NCI-H82 (cell line): ENCODE measurements around the gene MRPL54.
"Not testable (repeated sequence)": the region's sequence is repeated elsewhere in the genome, so short reads cannot be mapped to it uniquely, and the experiment has no call there.

Experiments
- DNase-seq: peaks from one replicate; lab custom pipeline; 2025; lab: John Stamatoyannopoulos, UW

Gene MRPL54

DNA sequence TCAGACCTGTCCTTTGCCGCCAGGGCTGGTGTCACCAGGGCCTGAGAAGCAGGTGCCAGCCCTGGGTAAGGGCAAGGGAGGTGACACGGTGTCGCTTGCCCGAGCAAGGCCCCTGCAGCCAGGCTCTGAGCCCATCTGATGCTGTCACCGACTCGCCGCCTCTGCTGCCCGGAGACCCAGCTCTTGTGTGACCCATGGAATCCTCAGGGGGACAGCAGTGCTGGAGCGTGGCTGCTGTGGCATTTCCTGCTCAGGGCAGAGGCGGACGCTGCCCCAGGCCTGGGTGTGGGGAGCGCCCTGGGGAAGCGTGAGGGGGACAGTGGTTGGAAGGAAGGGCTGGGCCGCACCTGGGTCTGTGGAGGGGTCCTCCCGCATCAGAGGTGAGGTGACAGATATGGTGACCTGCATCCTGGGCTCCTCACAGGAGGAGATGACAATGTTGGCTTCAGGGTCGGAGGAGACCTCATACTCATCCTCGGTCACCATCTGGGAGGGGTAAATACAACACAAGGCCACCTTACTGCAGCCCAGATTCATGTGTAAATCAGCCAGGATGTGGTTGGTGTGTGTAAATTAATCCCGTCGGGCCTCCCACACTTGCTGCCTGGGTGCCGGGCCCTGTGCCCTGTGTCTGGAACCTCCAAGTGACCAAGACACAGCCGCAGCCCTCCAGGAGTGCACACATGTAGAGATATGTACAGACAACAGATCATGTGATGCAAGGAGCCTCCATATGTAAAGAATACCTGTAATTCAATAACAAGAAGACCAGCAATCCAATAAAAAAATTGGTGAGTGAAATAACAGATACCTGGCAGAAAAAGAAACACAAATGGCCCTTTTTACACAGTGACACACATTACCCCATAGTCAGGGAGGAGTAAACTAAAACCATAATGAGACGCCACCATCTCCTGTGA, 51.3 kb downstream of the MRPL54 start:
- no peak for DNase-seq

DNA sequence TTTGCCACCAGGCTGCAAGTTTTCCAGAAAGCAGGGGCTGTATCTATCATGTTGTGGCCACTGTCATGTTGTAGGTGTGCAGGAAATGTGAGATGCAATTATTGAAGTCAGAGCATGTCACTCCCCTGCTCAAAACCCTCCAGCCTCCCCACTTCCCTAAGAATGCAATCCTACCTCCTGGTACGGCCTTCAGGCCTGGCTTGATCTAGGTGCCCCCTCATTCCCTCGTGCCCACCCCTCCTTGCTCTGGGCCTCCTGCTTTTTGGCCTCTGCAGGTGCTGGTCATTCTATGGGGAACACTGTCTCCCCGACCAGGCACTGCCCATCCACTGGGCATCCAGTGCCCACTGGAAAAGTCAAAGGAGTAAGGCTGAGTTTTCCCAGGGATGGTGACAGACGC, 52.2 kb downstream of the MRPL54 start:
- DNase-seq = no peak

DNA sequence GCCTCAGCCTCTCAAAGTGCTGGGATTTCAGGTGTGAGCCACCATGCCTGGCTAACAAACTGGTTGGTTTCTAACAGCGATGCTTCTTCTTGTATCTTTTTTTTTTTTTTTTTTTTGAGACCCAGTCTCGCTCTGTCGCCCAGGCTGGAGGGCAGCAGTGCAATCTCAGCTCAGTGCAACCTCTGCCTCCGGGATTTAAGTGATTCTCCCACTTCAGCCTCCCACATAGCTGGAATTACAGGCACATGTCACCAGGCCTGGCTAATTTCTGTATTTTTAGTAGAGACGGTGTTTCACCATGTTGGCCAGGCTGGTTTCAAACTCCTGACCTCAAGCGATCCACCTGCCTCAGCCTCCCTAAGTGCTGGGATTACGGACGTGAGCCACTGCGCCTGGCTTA, 53.7 kb downstream of the MRPL54 start:
- DNase-seq = not testable (repeated sequence)

DNA sequence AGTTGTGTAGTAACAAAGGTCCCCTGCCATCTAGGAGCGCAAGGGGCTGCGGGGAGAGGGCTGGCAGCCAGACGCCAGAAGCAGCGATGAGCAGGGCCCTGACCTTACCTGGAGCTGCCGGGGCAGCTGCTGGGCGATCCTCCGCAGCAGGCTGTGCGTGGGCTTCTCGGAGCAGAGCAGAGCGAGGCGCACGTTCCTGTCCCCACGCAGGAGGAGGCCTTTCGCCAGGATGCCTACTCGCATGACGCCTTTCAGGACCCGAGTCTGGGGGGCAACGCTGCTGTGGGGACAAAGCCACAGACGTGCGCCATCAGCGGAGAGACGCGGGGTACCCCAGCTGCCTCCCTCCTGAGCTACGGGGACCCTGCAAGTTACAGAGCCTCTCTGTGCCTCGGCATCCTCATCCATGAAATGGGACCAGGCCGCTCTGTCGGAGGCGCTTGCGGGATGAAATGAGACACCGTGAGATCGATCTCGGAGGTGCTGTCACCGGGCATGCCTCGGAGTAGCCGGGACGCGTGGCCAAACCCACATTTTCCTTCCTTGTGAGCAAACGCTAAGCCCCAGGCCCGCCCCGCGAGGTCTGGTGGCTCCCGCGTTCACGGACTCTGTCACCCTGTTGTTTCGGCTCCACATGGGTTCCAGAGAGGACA, 54.2 kb downstream of the MRPL54 start:
- DNase-seq = no peak
